Measurements from ENCODE around the gene MGAT4A.

DNA sequence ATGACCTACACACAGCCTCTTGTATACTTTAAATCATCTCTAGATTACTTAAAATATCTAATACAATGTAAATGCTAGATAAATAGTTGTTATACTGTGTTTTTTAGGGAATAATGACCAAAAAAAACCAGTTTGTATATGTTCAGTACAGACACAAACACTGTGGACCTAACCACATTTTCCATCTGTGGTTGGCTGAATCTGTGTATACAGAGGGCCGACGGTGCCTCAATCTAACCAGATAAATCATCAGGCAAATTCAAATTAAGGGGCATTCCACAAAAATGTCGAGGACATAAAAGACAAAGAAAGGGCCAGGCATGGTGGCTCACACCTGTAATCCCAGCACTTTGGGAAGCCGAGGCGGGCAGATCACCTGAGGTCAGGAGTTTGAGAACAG lies 14.1 kb downstream of the MGAT4A start:
- TF ChIP-seq, protein P1, sequence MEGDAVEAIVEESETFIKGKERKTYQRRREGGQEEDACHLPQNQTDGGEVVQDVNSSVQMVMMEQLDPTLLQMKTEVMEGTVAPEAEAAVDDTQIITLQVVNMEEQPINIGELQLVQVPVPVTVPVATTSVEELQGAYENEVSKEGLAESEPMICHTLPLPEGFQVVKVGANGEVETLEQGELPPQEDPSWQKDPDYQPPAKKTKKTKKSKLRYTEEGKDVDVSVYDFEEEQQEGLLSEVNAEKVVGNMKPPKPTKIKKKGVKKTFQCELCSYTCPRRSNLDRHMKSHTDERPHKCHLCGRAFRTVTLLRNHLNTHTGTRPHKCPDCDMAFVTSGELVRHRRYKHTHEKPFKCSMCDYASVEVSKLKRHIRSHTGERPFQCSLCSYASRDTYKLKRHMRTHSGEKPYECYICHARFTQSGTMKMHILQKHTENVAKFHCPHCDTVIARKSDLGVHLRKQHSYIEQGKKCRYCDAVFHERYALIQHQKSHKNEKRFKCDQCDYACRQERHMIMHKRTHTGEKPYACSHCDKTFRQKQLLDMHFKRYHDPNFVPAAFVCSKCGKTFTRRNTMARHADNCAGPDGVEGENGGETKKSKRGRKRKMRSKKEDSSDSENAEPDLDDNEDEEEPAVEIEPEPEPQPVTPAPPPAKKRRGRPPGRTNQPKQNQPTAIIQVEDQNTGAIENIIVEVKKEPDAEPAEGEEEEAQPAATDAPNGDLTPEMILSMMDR (IDR thresholded peaks at IDR 0.05; ENCODE audit: low read length), result no peak
- no peak for TF ChIP-seq EZH2 (IDR thresholded peaks at IDR 0.05; ENCODE audit: borderline replicate concordance, low read length)
